K562 (cell line): Measurements from ENCODE around the gene HEG1. TPM values are rescaled to one million over a fixed set of nuclear protein-coding genes. Genes with fewer than 3 reads are reported as not detected.

Experiments
- ATAC-seq: fragments of 200-7000 bp; cut with Tn5 transposase; 3 replicates; pipeline ENCODE4 v1.9.1; 2020; ENCODE audit warnings: moderate library complexity
- BruUV-seq: library from RNA; stranded (reverse); fragments of 400-500 nt; replicated peaks from 2 replicates; lab custom pipeline; 2021; lab: Mats Ljungman, UMichigan
- CTCF ChIA-PET: fragments of 300-600 bp; formaldehyde crosslinking; extraction: SDS; loops from one replicate; lab custom pipeline; 2021; ENCODE audit warnings: low intra/inter-chr PET ratio; lab: Yijun Ruan, JAX
- POLR2A ChIA-PET: fragments of 300-600, 350-650 bp; sonication (Branson Sonifier 250); formaldehyde crosslinking; extraction: SDS; loops from one replicate; lab custom pipeline; 2021; ENCODE audit warnings: antibody characterized with exemption, inconsistent platforms; lab: Yijun Ruan, JAX
- DNase-seq, 4 experiments: peaks; one replicate each; pipeline versions ENCODE4 v3.0.0 to v3.0.0-alpha.2; 2011 to 2018; ENCODE audit warnings: low spot score in 3 of 4, mixed read lengths in 3 of 4; ENCODE audit errors: extremely low read depth in 1 of 4
- FAIRE-seq: peaks from 2 replicates; lab custom pipeline; 2011; peaks lifted over from hg19 to GRCh38; lab: Jason Lieb, UNC
- H2AFZ ChIP-seq: 2 replicates; pipeline ENCODE4 v1.6.0; 2011; ENCODE audit warnings: low read depth, low read length, control low read depth, inconsistent platforms
- H3K27ac ChIP-seq: fragments of 200-600 bp; 3 replicates; pipeline ENCODE4 v1.8.0; 2011; ENCODE audit warnings: low read depth, mild to moderate bottlenecking, control low read depth, inconsistent platforms, low read length, moderate library complexity, mixed read lengths; ENCODE audit errors: extremely low read depth
- H3K27me3 ChIP-seq, 2 experiments: fragments of 300-600 bp in 1 of 2; 2 replicates in 1 of 2; 3 replicates in 1 of 2; pipeline versions ENCODE4 v1.6.0 to v1.8.0; 2011; ENCODE audit warnings: inconsistent platforms in 2 of 2, low read length in 2 of 2, mild to moderate bottlenecking in 1 of 2, mixed read lengths in 1 of 2, moderate library complexity in 1 of 2; ENCODE audit not compliant: control insufficient read depth in 2 of 2, insufficient read depth in 2 of 2
- H3K36me3 ChIP-seq: fragments of 300-600 bp; 3 replicates; pipeline ENCODE4 v1.8.0; 2011; ENCODE audit warnings: mild to moderate bottlenecking, low read length, inconsistent platforms; ENCODE audit not compliant: control insufficient read depth, insufficient read depth
- H3K4me1 ChIP-seq, 2 experiments: fragments of 200-600 bp in 1 of 2; replicated peaks in 1 of 2; 2 replicates in 1 of 2; 3 replicates in 1 of 2; pipeline versions ENCODE4 v1.5.1 to v1.8.0; 2011; ENCODE audit warnings: inconsistent platforms in 2 of 2, low read length in 2 of 2, mild to moderate bottlenecking in 1 of 2, mixed read lengths in 1 of 2, moderate library complexity in 1 of 2; ENCODE audit not compliant: control insufficient read depth in 2 of 2, insufficient read depth in 2 of 2
- H3K4me2 ChIP-seq: 2 replicates; pipeline ENCODE4 v1.6.1; 2011; ENCODE audit warnings: low read length, control low read depth, inconsistent platforms, mixed read lengths; ENCODE audit not compliant: insufficient read depth
- H3K4me3 ChIP-seq: fragments of 200-600 bp; sonication (generic), shearing (Covaris generic); 2 replicates; pipeline ENCODE4 v1.5.1; 2016; ENCODE audit warnings: control low read depth, inconsistent platforms
- H3K79me2 ChIP-seq: fragments of 200-600 bp; 3 replicates; pipeline ENCODE4 v1.8.0; 2011; ENCODE audit warnings: low read length, inconsistent platforms; ENCODE audit not compliant: control insufficient read depth, insufficient read depth
- H3K9ac ChIP-seq, 2 experiments: 2 replicates each; pipeline versions ENCODE4 v1.6.0 to v1.6.1; 2011; ENCODE audit warnings: low read depth in 2 of 2, low read length in 2 of 2, control low read depth in 1 of 2, inconsistent platforms in 1 of 2, mild to moderate bottlenecking in 1 of 2, mixed read lengths in 1 of 2; ENCODE audit not compliant: insufficient read depth in 1 of 2
- H3K9me1 ChIP-seq: one replicate; pipeline ENCODE4 v1.6.0; 2011; ENCODE audit warnings: inconsistent platforms, mild to moderate bottlenecking, low read length, moderate library complexity; ENCODE audit not compliant: control insufficient read depth, insufficient read depth
- H3K9me3 ChIP-seq: replicated peaks from 2 replicates; pipeline ENCODE4 v1.5.1; 2011; ENCODE audit warnings: low read depth, low read length, inconsistent platforms; ENCODE audit not compliant: control insufficient read depth, insufficient read depth
- H4K20me1 ChIP-seq: replicated peaks from 2 replicates; pipeline ENCODE4 v1.6.1; 2011; ENCODE audit warnings: low read length, inconsistent platforms, mixed read lengths; ENCODE audit not compliant: control insufficient read depth, insufficient read depth
- FOXA3 ChIP-seq, 2 experiments: fragments of 450-650 bp in 1 of 2; sonication (generic) in 1 of 2; formaldehyde crosslinking; IDR thresholded peaks in 1 of 2; conservative IDR thresholded peaks in 1 of 2; 2 replicates each; pipeline versions ENCODE4 v1.4.0 to v1.8.0; 2020 to 2022; ENCODE audit warnings: mild to moderate bottlenecking in 2 of 2, missing genetic modification reagents in 1 of 2
- GTF2F1 ChIP-seq: IDR thresholded peaks from 2 replicates; pipeline ENCODE4 v1.6.1; 2011; ENCODE audit warnings: low read depth, low read length, improper control_type of control experiment
- IFI16 ChIP-seq: fragments of 250-450 bp; sonication (Bioruptor Pico); IDR thresholded peaks from 2 replicates; pipeline ENCODE4 v2.1.2; 2022; ENCODE audit warnings: mild to moderate bottlenecking, inconsistent platforms
- MXI1 ChIP-seq: IDR thresholded peaks from 2 replicates; pipeline ENCODE4 v1.6.1; 2011; ENCODE audit warnings: low read depth, mild to moderate bottlenecking, improper control_type of control experiment, low read length
- TRIM24 ChIP-seq, 2 experiments: fragments of 450-650 bp; IDR thresholded peaks; 2 replicates each; pipeline ENCODE4 v1.6.1; 2016
- ZNF561 ChIP-seq: fragments of 450-650 bp; formaldehyde crosslinking; conservative IDR thresholded peaks from 2 replicates; pipeline ENCODE4 v1.4.0; 2020; ENCODE audit warnings: mild to moderate bottlenecking, moderate library complexity
- ZNF76 ChIP-seq: fragments of 250-450 bp; sonication (Bioruptor Pico); IDR thresholded peaks from 2 replicates; pipeline ENCODE4 v1.4.0; 2020; ENCODE audit warnings: mild to moderate bottlenecking, moderate library complexity, borderline replicate concordance
- WGBS: fragments of 100-300 bp; shearing (Covaris generic); methylation state at CpG from one replicate; pipeline ENCODE4 v1.1.6; 2016; ENCODE audit warnings: low coverage, mixed read lengths; ENCODE audit not compliant: insufficient coverage; ENCODE audit errors: missing lambda C conversion rate; 5-methylcytosine and 5-hydroxymethylcytosine counted together
- in situ Hi-C: fragments of 300-500 bp; cut with MboI; formaldehyde crosslinking; loops from 4 replicates; pipeline ENCODE4 v1.15.0; 2018; ENCODE audit warnings: inconsistent platforms, mixed read lengths
- intact Hi-C: fragments of 100-400 bp; cut with micrococcal nuclease; formaldehyde crosslinking; loops from 2 replicates; pipeline ENCODE4 v1.14.2; 2022
- polyA plus RNA-seq, 8 experiments: library from polyadenylated mRNA; depleted of rRNA in 4 of 8; stranded (reverse) in 5 of 8; unstranded in 3 of 8; fragments of >200 nt; fragmentation: Nextera tagmentation in 2 of 8; fragmentation: Illumina TruSeq in 1 of 8; extraction: Ambion mirVana in 2 of 8; extraction: Trizol in 1 of 8; gene quantifications; 2 replicates each; pipeline versions ENCODE4 v1.2.1 to v1.2.3, GENCODE V29; 2011 to 2014; ENCODE audit warnings: inconsistent platforms in 1 of 8, missing spikeins in 1 of 8
- total RNA-seq, 7 experiments: library from RNA; depleted of rRNA in 6 of 7; stranded (reverse); fragments of >200 nt in 6 of 7; fragmentation: Illumina TruSeq in 2 of 7; extraction: Trizol in 2 of 7; gene quantifications; 2 replicates each; pipeline versions ENCODE4 v1.2.1 to v1.2.3, GENCODE V29; 2011 to 2021; ENCODE audit warnings: low replicate concordance in 1 of 7
- TF ChIP-seq, protein P1 (sequence below): fragments of 450-650 bp; formaldehyde crosslinking; IDR thresholded peaks from 2 replicates; pipeline ENCODE4 v1.4.0; 2020; ENCODE audit warnings: mild to moderate bottlenecking, mixed read lengths
- TF ChIP-seq, protein P2 (sequence below): sonication (generic); formaldehyde crosslinking; IDR thresholded peaks from 2 replicates; pipeline ENCODE4 v1.8.1; 2023; ENCODE audit warnings: missing genetic modification reagents, mild to moderate bottlenecking, borderline replicate concordance

Gene HEG1
- total and polyA plus RNA-seq, 9 of the 15 experiments (the other 6 are each of a cell fraction or from before 2014, with no cell fraction given) = 0.24 TPM; not detected in 8

DNA sequence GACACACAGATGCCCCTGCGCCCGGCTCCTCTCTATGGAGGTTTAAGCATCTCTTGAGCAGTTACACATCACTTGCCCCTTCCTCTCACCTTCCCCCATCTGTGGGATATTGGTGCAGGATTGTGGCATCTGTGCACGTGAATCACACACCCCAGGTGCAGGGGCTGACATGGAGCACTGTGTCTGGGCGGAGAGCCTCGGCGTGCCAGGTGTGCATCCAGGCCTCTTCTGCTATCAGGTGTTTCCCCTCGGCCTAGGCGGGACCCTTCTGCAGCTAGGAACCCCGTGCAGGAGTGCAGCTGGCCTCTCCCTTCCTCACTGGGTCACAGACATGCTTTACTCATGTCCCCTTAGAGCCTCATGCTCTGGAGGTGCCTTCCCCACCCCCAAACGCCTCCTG lies 87.8 kb downstream of the HEG1 start (continued):
- TF ChIP-seq, protein P1, sequence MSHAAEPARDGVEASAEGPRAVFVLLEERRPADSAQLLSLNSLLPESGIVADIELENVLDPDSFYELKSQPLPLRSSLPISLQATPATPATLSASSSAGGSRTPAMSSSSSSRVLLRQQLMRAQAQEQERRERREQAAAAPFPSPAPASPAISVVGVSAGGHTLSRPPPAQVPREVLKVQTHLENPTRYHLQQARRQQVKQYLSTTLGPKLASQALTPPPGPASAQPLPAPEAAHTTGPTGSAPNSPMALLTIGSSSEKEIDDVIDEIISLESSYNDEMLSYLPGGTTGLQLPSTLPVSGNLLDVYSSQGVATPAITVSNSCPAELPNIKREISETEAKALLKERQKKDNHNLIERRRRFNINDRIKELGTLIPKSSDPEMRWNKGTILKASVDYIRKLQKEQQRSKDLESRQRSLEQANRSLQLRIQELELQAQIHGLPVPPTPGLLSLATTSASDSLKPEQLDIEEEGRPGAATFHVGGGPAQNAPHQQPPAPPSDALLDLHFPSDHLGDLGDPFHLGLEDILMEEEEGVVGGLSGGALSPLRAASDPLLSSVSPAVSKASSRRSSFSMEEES (CRISPR knock-in tag) = no peak
- TF ChIP-seq ZNF561 (CRISPR knock-in tag) = no peak

DNA sequence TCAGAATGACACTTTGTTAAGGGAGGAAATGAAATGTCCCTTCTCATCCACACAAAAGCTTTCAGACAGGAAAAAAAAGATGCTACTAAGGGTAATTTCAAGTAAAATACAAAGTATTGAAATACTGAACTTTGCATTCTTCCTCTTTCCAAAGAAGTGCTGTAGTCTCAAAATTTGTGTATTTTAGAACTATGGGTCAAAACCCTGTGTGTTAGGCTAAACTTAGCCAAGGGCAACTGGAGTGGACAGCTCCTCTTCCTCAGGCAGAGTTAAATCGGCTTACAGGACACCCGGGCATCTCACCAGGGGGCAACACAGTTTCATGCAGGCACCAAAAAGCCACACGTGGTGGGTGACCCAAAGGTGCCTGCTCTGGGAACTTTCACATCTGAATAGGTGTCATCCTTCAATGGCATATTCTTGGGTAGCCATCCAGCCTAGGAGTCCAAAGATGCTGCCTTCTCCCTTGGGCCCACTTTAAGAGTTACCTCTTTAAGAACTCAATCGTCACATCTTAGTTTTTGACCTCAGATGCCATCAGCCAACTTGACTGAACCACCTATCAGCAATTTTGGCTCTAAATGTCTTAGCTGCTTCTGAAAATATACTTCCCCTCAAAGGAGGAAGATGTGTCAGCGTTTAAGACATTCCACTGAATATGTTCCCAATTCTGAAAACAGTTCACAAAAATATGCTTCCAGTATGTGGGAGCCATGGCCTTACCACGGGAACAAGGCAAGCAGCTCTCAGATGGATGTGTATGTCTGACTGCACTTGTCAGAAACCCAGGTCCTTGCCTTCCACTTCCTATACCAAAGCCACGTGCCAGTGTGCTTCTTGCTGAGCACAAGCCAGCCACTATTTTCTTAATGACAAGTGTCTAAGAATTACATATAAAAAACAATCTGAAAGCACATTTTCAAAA lies 89.0 kb downstream of the HEG1 start:
- ATAC-seq (no peak), FAIRE-seq (no peak), DNase-seq (no peak)
- no peaks in the 10 kb centered on the region for H4K20me1 ChIP-seq
- BruUV-seq = no TSS peak
- peaks cover 9 to 30% of the 10 kb centered on the region in 2 experiments; a peak in 3 of 5 replicates for H3K27me3 ChIP-seq
- no peak overlapping the region for H3K9ac ChIP-seq
- no peak overlapping the region for H2AFZ ChIP-seq
- H3K4me2 ChIP-seq = no peak overlapping the region
- 0% methylated on average over 7 of the region's 7 CpGs for WGBS
- H3K36me3 ChIP-seq = no peaks in the 10 kb centered on the region
- in situ Hi-C loops = no loop called here
- H3K4me1 ChIP-seq = no peaks in the 10 kb centered on the region
- H3K4me3 ChIP-seq = no peak overlapping the region
- POLR2A ChIA-PET = interaction anchor here (1.1 kb wide), 1 partner anchor 9 kb away, joined by 3 read pairs; no protein-coding TSS in a partner anchor
- H3K9me3 ChIP-seq = no peaks in the 10 kb centered on the region
- H3K79me2 ChIP-seq = no peaks in the 10 kb centered on the region
- no peak overlapping the region for H3K27ac ChIP-seq
- TF ChIP-seq TRIM24 (IDR thresholded peaks at IDR 0.05) (no peak), GTF2F1 (no peak), ZNF76 (CRISPR knock-in tag) (no peak), IFI16 (CRISPR knock-in tag) (no peak), MXI1 (no peak), FOXA3 (CRISPR knock-in tag; conservative IDR thresholded peaks at IDR 0.05 in 1 of 2, IDR thresholded peaks at IDR 0.05 in 1 of 2) (no peak)
- TF ChIP-seq, protein P2, sequence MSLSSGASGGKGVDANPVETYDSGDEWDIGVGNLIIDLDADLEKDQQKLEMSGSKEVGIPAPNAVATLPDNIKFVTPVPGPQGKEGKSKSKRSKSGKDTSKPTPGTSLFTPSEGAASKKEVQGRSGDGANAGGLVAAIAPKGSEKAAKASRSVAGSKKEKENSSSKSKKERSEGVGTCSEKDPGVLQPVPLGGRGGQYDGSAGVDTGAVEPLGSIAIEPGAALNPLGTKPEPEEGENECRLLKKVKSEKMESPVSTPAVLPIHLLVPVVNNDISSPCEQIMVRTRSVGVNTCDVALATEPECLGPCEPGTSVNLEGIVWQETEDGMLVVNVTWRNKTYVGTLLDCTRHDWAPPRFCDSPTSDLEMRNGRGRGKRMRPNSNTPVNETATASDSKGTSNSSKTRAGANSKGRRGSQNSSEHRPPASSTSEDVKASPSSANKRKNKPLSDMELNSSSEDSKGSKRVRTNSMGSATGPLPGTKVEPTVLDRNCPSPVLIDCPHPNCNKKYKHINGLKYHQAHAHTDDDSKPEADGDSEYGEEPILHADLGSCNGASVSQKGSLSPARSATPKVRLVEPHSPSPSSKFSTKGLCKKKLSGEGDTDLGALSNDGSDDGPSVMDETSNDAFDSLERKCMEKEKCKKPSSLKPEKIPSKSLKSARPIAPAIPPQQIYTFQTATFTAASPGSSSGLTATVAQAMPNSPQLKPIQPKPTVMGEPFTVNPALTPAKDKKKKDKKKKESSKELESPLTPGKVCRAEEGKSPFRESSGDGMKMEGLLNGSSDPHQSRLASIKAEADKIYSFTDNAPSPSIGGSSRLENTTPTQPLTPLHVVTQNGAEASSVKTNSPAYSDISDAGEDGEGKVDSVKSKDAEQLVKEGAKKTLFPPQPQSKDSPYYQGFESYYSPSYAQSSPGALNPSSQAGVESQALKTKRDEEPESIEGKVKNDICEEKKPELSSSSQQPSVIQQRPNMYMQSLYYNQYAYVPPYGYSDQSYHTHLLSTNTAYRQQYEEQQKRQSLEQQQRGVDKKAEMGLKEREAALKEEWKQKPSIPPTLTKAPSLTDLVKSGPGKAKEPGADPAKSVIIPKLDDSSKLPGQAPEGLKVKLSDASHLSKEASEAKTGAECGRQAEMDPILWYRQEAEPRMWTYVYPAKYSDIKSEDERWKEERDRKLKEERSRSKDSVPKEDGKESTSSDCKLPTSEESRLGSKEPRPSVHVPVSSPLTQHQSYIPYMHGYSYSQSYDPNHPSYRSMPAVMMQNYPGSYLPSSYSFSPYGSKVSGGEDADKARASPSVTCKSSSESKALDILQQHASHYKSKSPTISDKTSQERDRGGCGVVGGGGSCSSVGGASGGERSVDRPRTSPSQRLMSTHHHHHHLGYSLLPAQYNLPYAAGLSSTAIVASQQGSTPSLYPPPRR = no peak
- CTCF ChIA-PET = no interaction called here
- no peaks in the 10 kb centered on the region for H3K9me1 ChIP-seq
- intact Hi-C loops = no loop called here
